ENCODE data around the gene BPIFA1.

GRCh38 chr20:33252460-33252859, 16.7 kb downstream of the BPIFA1 start:
- TF ChIP-seq CTCF (IDR thresholded peaks at IDR 0.05; ENCODE audit: insufficient read depth, low read depth, low read length) (no peak), EZH2 (IDR thresholded peaks at IDR 0.05; ENCODE audit: insufficient read depth, low read length) (no peak)

All from astrocyte (in vitro differentiated cells and primary cell).